Astrocyte (in vitro differentiated cells and primary cell): Measurements from ENCODE around the gene OTOP3. TPM values are rescaled to one million over a fixed set of nuclear protein-coding genes. Genes with fewer than 3 reads are reported as not detected.

Experiments
- DNase-seq: peaks from one replicate; pipeline ENCODE4 v3.0.0-alpha.2; 2010; ENCODE audit warnings: low read depth
- FAIRE-seq: peaks from 2 replicates; lab custom pipeline; 2011; peaks lifted over from hg19 to GRCh38; lab: Jason Lieb, UNC
- H2AFZ ChIP-seq: 2 replicates; pipeline ENCODE4 v1.6.0; 2012; ENCODE audit warnings: low read depth, low read length, inconsistent platforms
- H3K27ac ChIP-seq: 2 replicates; pipeline ENCODE4 v1.5.1; 2011; ENCODE audit warnings: low read depth, low read length, inconsistent platforms
- H3K27me3 ChIP-seq: 2 replicates; pipeline ENCODE4 v1.6.0; 2011; ENCODE audit warnings: low read length, inconsistent platforms; ENCODE audit not compliant: insufficient read depth
- H3K36me3 ChIP-seq: 2 replicates; pipeline ENCODE4 v1.5.1; 2011; ENCODE audit warnings: low read length, inconsistent platforms; ENCODE audit not compliant: insufficient read depth
- H3K4me1 ChIP-seq: 2 replicates; pipeline ENCODE4 v1.5.1; 2011; ENCODE audit warnings: low read length, inconsistent platforms; ENCODE audit not compliant: insufficient read depth
- H3K4me2 ChIP-seq: 2 replicates; pipeline ENCODE4 v1.6.0; 2012; ENCODE audit warnings: low read length, inconsistent platforms
- H3K4me3 ChIP-seq: 2 replicates; pipeline ENCODE4 v1.5.1; 2011; ENCODE audit warnings: low read depth, mild to moderate bottlenecking, low read length, inconsistent platforms; ENCODE audit not compliant: insufficient read depth
- H3K79me2 ChIP-seq: 2 replicates; pipeline ENCODE4 v1.6.0; 2012; ENCODE audit warnings: mild to moderate bottlenecking, low read length, inconsistent platforms; ENCODE audit not compliant: insufficient read depth
- H3K9ac ChIP-seq: 2 replicates; pipeline ENCODE4 v1.6.0; 2012; ENCODE audit warnings: mild to moderate bottlenecking, low read length, inconsistent platforms
- H3K9me3 ChIP-seq: 2 replicates; pipeline ENCODE4 v1.5.1; 2012; ENCODE audit warnings: low read depth, mild to moderate bottlenecking, low read length, inconsistent platforms; ENCODE audit not compliant: insufficient read depth
- H4K20me1 ChIP-seq: 2 replicates; pipeline ENCODE4 v1.6.0; 2012; ENCODE audit warnings: low read length, inconsistent platforms; ENCODE audit not compliant: insufficient read depth
- H3K27ac Mint-ChIP-seq: one replicate; pipeline ENCODE4 v1.8.0; 2021; ENCODE audit warnings: mild to moderate bottlenecking, mixed read lengths; ENCODE audit not compliant: unreplicated experiment
- H3K27me3 Mint-ChIP-seq: one replicate; pipeline ENCODE4 v1.8.0; 2021; ENCODE audit warnings: low read depth, mixed read lengths; ENCODE audit not compliant: unreplicated experiment
- H3K36me3 Mint-ChIP-seq: one replicate; pipeline ENCODE4 v1.8.0; 2021; ENCODE audit warnings: low read depth, mixed read lengths; ENCODE audit not compliant: unreplicated experiment
- H3K4me1 Mint-ChIP-seq: one replicate; pipeline ENCODE4 v1.8.0; 2021; ENCODE audit warnings: low read depth, mixed read lengths; ENCODE audit not compliant: unreplicated experiment
- H3K4me3 Mint-ChIP-seq: one replicate; pipeline ENCODE4 v1.8.0; 2021; ENCODE audit warnings: mild to moderate bottlenecking, moderate library complexity, mixed read lengths; ENCODE audit not compliant: unreplicated experiment
- H3K9me3 Mint-ChIP-seq: one replicate; pipeline ENCODE4 v1.8.0; 2021; ENCODE audit warnings: mild to moderate bottlenecking, mixed read lengths; ENCODE audit not compliant: unreplicated experiment
- CTCF ChIP-seq: IDR thresholded peaks from 2 replicates; pipeline ENCODE4 v1.5.1; 2011; ENCODE audit warnings: low read depth, mild to moderate bottlenecking, inconsistent platforms, low read length, moderate library complexity; ENCODE audit not compliant: insufficient read depth
- EZH2 ChIP-seq: IDR thresholded peaks from 2 replicates; pipeline ENCODE4 v1.6.1; 2012; ENCODE audit warnings: mild to moderate bottlenecking, low read length, inconsistent platforms; ENCODE audit not compliant: insufficient read depth
- total RNA-seq: library from RNA; stranded (reverse); gene quantifications from 2 replicates; pipeline ENCODE4 v1.2.1, GENCODE V29; 2021

OTOP3 gene
- total RNA-seq, 1 donor from 2014 or later, result not detected

- H3K27me3 ChIP-seq, result peaks cover 16% of the 10 kb centered on the region
- TF ChIP-seq CTCF, result no peak
- no peak for TF ChIP-seq EZH2
- Mint-ChIP-seq H3K36me3 (no peaks in the 10 kb centered on the region), H3K27me3 (peaks cover 46% of the 10 kb centered on the region), H3K27ac (no peak overlapping the region), H3K4me1 (no peaks in the 10 kb centered on the region), H3K9me3 (no peaks in the 10 kb centered on the region), H3K4me3 (no peak overlapping the region)
- no peak overlapping the region for H3K27ac ChIP-seq
- H3K9me3 ChIP-seq, result no peaks in the 10 kb centered on the region
- H3K4me1 ChIP-seq, result no peaks in the 10 kb centered on the region
- no peak for DNase-seq
- no peaks in the 10 kb centered on the region for H4K20me1 ChIP-seq
- H3K36me3 ChIP-seq, result no peaks in the 10 kb centered on the region
- no peak overlapping the region for H3K4me2 ChIP-seq
- H3K9ac ChIP-seq, result no peak overlapping the region
- no peaks in the 10 kb centered on the region for H3K79me2 ChIP-seq
- FAIRE-seq, result no peak
- H3K4me3 ChIP-seq, result no peak overlapping the region
- H2AFZ ChIP-seq, result no peak overlapping the region
These were observed 34.7 kb downstream of the OTOP3 start for GRCh38 chr17:74970395-74970794.

GRCh38 chr17:74971069-74971841 is 35.6 kb downstream of the OTOP3 start:
- H3K4me2 ChIP-seq, result peak overlapping the region; percentile 79
- no peak for TF ChIP-seq CTCF
- no peaks in the 10 kb centered on the region for H3K4me1 ChIP-seq
- no peak overlapping the region for H3K9ac ChIP-seq
- FAIRE-seq (no peak), DNase-seq (no peak)
- Mint-ChIP-seq H3K9me3 (no peaks in the 10 kb centered on the region), H3K27ac (no peak overlapping the region), H3K27me3 (peaks cover 52% of the 10 kb centered on the region), H3K4me3 (no peak overlapping the region), H3K36me3 (no peaks in the 10 kb centered on the region), H3K4me1 (no peaks in the 10 kb centered on the region)
- no peak overlapping the region for H2AFZ ChIP-seq
- no peaks in the 10 kb centered on the region for H4K20me1 ChIP-seq
- no peak overlapping the region for H3K4me3 ChIP-seq
- H3K79me2 ChIP-seq, result no peaks in the 10 kb centered on the region
- H3K27me3 ChIP-seq, result peaks cover 16% of the 10 kb centered on the region
- H3K9me3 ChIP-seq, result no peaks in the 10 kb centered on the region
- H3K36me3 ChIP-seq, result no peaks in the 10 kb centered on the region
- no peak overlapping the region for H3K27ac ChIP-seq

- Mint-ChIP-seq H3K9me3 (no peaks in the 10 kb centered on the region), H3K4me3 (no peak overlapping the region), H3K4me1 (no peaks in the 10 kb centered on the region), H3K27me3 (peaks cover 52% of the 10 kb centered on the region), H3K27ac (no peak overlapping the region), H3K36me3 (no peaks in the 10 kb centered on the region)
- H3K36me3 ChIP-seq, result no peaks in the 10 kb centered on the region
- peaks cover 16% of the 10 kb centered on the region for H3K27me3 ChIP-seq
- no peaks in the 10 kb centered on the region for H3K79me2 ChIP-seq
- no peaks in the 10 kb centered on the region for H3K4me1 ChIP-seq
- DNase-seq (no peak), FAIRE-seq (no peak)
- no peak overlapping the region for H3K9ac ChIP-seq
- H3K27ac ChIP-seq, result no peak overlapping the region
- no peaks in the 10 kb centered on the region for H3K9me3 ChIP-seq
- H4K20me1 ChIP-seq, result no peaks in the 10 kb centered on the region
- TF ChIP-seq CTCF (no peak), EZH2 (no peak)
- no peak overlapping the region for H3K4me3 ChIP-seq
- H2AFZ ChIP-seq, result no peak overlapping the region
- peak overlapping the region; percentile 79 for H3K4me2 ChIP-seq
These were observed 36.1 kb downstream of the OTOP3 start for GRCh38 chr17:74971842-74972106.
